Right atrium auricular region (tissue), 2 donors: Measurements from ENCODE around the gene EIF3F. TPM values are rescaled to one million over a fixed set of nuclear protein-coding genes. Genes with fewer than 3 reads are reported as not detected.

Source experiments
- DNase-seq: peaks from one replicate; pipeline ENCODE4 v3.0.0-alpha.2; 2019; ENCODE audit warnings: low spot score
- H3K27ac ChIP-seq, 2 donors: fragments of 200-600 bp; sonication (generic); 1 replicate in 1 of 2; 2 replicates in 1 of 2; pipeline ENCODE4 v1.5.1; 2016 to 2019
- H3K27me3 ChIP-seq, 2 donors: fragments of 200-600 bp; sonication (generic); one replicate each; pipeline versions ENCODE4 v1.5.1 to v1.6.0; 2017 to 2019
- H3K36me3 ChIP-seq: fragments of 200-600 bp; sonication (generic); one replicate; pipeline ENCODE4 v1.5.1; 2016
- H3K4me1 ChIP-seq, 2 donors: fragments of 200-600 bp; sonication (generic); one replicate each; pipeline versions ENCODE4 v1.5.1 to v1.6.0; 2017 to 2019
- H3K4me3 ChIP-seq, 2 donors: fragments of 200-600 bp; sonication (generic); 1 replicate in 1 of 2; 2 replicates in 1 of 2; pipeline ENCODE4 v1.5.1; 2017 to 2019; ENCODE audit warnings: mild to moderate bottlenecking in 1 of 2, moderate library complexity in 1 of 2
- H3K9me3 ChIP-seq, 2 donors: fragments of 200-600 bp; sonication (generic); one replicate each; pipeline ENCODE4 v1.5.1; 2019
- total RNA-seq, 2 donors: library from RNA; depleted of rRNA; stranded (reverse); fragments of >200 nt; gene quantifications; one replicate each; pipeline ENCODE4 v1.1.0, GENCODE V29; 2016
- TF ChIP-seq, protein P1 (sequence below), 2 donors: fragments of 200-600 bp; sonication (generic); IDR thresholded peaks; one replicate each; pipeline ENCODE4 v1.5.1; 2019; ENCODE audit warnings: antibody characterized with exemption in 2 of 2

The EIF3F gene
- total RNA-seq, 2 donors from 2014 or later, result 114 to 169 TPM

DNA sequence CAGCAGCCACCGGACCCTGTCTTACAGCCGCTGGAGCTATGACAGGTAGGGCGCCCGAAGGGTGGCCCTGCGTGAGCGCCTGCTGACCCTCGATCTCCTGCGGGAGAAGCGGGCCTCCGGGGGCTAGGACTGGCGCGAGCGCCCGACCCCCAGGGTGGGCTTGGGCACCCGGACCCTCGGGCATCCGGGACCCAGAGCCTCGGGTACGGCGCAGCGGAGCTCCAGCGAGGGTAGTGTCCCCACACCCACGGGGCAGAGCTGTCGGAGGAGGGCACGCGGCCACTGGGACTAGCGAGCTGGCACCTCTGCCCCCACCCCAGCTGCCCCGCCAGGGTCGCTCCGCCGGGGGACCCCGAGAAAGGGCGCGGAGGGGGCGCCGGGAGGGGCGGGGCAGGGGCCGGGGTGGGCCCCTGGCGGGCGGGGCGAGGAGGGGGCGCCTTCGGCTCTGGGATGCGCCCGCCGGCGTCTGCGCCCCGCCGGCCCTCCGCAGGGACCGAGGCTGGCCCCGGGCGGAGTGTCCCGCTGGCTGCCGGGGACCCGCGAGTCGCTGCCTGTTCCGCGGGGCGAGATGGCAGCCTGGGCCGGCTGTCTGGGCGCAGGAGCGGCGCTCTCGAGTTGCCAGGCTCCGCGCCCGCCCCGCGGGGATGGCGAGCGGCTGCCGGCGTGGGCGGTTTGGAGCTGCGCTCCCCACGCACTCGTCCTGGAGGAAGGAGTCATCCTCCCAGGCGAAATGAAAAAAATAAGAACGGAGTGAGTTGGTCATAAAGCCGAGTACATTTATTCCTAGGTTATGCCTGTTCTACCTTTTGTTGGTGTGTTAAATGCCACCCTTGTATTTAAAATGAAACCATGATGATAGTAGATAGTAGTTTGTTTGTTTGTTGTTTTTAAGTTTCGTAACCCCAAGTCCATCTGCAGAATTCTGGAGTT, 32.4 kb downstream of the EIF3F start:
- peaks cover 0 to 16% of the 10 kb centered on the region in 2 donors for H3K4me1 ChIP-seq
- TF ChIP-seq, protein P1, sequence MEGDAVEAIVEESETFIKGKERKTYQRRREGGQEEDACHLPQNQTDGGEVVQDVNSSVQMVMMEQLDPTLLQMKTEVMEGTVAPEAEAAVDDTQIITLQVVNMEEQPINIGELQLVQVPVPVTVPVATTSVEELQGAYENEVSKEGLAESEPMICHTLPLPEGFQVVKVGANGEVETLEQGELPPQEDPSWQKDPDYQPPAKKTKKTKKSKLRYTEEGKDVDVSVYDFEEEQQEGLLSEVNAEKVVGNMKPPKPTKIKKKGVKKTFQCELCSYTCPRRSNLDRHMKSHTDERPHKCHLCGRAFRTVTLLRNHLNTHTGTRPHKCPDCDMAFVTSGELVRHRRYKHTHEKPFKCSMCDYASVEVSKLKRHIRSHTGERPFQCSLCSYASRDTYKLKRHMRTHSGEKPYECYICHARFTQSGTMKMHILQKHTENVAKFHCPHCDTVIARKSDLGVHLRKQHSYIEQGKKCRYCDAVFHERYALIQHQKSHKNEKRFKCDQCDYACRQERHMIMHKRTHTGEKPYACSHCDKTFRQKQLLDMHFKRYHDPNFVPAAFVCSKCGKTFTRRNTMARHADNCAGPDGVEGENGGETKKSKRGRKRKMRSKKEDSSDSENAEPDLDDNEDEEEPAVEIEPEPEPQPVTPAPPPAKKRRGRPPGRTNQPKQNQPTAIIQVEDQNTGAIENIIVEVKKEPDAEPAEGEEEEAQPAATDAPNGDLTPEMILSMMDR (IDR thresholded peaks at IDR 0.05), result no peak
- no peak for DNase-seq
- no peaks in the 10 kb centered on the region for H3K9me3 ChIP-seq
- no peaks in the 10 kb centered on the region for H3K27me3 ChIP-seq
- H3K4me3 ChIP-seq, result peak overlapping the region; percentile 62 to 68
- H3K27ac ChIP-seq, result peak overlapping the region; percentile 77 to 86
- no peaks in the 10 kb centered on the region for H3K36me3 ChIP-seq

DNA sequence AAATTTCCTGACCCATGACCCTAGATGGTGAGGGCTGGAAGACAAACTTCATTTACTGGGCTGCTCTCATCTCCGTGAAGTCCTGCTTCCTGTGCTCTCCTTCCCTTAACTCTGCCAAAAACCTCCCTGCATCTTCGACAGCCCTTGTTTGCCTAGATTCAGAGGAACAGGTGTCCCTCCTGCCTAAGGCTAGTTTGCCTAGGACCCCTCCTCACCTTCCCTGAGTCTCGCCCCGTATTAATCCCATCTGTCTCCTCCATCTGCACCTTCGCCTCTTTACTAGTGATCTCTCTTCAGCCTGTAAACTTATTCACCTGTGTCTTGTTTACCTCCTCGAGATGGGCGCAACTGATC, 33.1 kb downstream of the EIF3F start:
- TF ChIP-seq, protein P1 (IDR thresholded peaks at IDR 0.05), result no peak
- Histone ChIP-seq H3K9me3 (no peaks in the 10 kb centered on the region), H3K36me3 (no peaks in the 10 kb centered on the region), H3K4me1 (peaks cover 0 to 16% of the 10 kb centered on the region in 2 donors), H3K27ac (peak overlapping the region; percentile 77 to 86), H3K4me3 (peak overlapping the region; percentile 62 to 68), H3K27me3 (no peaks in the 10 kb centered on the region)
- DNase-seq, result no peak

DNA sequence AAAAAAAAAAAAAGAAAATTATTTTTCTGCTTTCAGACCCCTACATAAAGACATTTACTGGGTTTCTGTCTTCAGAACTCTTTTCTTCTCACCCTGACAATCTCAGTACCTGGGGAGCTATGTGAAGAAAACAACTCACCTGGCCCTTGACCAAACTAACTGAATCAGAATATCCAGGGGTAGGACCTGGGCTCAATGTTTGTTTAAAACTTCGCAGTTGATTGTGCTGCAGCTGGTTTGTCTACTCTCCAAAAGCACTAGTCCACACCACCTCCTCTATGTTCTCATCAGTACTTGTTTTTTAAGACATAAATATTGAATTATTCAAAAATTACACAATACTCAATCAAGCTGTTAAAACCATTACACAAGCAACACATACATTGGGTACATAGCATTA, 34.8 kb downstream of the EIF3F start:
- H3K36me3 ChIP-seq, result no peaks in the 10 kb centered on the region
- DNase-seq, result peak; percentile 4
- no peaks in the 10 kb centered on the region for H3K9me3 ChIP-seq
- no peaks in the 10 kb centered on the region for H3K27me3 ChIP-seq
- no peak overlapping the region for H3K4me3 ChIP-seq
- TF ChIP-seq, protein P1 (IDR thresholded peaks at IDR 0.05), result no peak
- H3K27ac ChIP-seq, result no peak overlapping the region
- H3K4me1 ChIP-seq, result peaks cover 0 to 16% of the 10 kb centered on the region in 2 donors

DNA sequence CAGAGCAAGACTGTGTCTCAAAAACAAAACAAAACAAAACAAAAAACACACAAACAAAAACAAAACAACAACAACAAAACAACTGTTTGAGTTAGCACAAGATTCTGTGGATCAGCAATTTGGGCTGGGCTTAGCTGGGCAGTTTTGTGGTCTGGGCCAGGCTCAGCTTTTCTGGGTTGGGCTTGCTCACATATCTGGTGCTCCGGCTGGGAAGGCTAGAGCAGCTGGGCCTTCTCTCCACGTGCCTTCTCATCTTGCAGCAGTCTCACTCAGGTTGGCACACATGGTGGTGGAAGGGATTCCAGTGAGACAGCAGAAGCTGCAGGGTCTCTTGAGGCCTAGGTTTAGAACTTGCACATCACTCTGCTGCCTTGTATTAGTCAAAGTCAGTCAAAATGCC, 35.7 kb downstream of the EIF3F start:
- H3K27ac ChIP-seq, result no peak overlapping the region
- no peaks in the 10 kb centered on the region for H3K9me3 ChIP-seq
- DNase-seq, result peak; percentile 49
- peaks cover 0 to 16% of the 10 kb centered on the region in 2 donors for H3K4me1 ChIP-seq
- H3K36me3 ChIP-seq, result no peaks in the 10 kb centered on the region
- H3K27me3 ChIP-seq, result no peaks in the 10 kb centered on the region
- no peak overlapping the region for H3K4me3 ChIP-seq
- TF ChIP-seq, protein P1 (IDR thresholded peaks at IDR 0.05), result no peak

DNA sequence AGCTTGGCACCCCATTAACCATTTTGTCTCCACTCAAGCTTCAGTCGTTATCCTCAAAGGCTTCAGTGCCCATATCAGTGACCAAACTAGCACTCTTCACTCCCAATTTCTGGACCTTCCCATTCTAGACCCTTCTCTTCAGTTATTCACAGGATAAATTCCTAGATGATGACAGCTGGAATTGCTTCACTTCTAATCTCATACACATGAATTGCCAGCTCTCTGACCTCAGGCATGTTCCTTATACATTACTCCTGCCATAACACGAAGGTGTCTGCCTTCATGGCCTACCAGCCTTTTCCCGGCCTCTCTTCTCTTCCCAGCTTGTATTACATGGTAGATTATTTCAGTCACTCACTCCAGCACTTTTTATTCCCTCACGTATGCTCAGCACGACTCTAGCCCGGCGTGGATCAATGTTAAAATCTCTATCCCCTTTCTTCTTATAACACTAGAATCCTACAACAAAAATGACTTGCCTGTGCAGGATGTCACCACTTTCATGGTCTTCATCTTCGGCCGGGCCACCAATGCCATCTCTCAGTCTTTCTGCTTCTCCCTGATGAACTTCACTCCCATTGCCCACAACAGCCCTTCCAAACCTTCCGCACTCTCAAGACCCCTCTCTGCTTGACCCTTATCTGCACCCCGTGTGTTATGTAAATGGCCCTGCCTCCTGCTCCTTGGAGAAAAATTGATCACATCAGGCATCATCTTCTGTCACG, 36.9 kb downstream of the EIF3F start:
- DNase-seq, result peak; percentile 40
- Histone ChIP-seq H3K4me3 (no peak overlapping the region), H3K4me1 (peaks cover 0 to 8% of the 10 kb centered on the region in 2 donors), H3K36me3 (no peaks in the 10 kb centered on the region), H3K27ac (no peak overlapping the region), H3K9me3 (no peaks in the 10 kb centered on the region), H3K27me3 (no peaks in the 10 kb centered on the region)
- TF ChIP-seq, protein P1 (IDR thresholded peaks at IDR 0.05), result no peak
